GM12873 (cell line): ENCODE measurements around the gene SNRPA.

Experiments used
- CTCF ChIP-seq: IDR thresholded peaks from 2 replicates; pipeline ENCODE4 v1.5.1; 2012; ENCODE audit warnings: low read depth, mild to moderate bottlenecking, moderate library complexity, low read length, control low read depth; ENCODE audit not compliant: insufficient read depth; ENCODE audit errors: missing control alignments

Gene SNRPA

DNA sequence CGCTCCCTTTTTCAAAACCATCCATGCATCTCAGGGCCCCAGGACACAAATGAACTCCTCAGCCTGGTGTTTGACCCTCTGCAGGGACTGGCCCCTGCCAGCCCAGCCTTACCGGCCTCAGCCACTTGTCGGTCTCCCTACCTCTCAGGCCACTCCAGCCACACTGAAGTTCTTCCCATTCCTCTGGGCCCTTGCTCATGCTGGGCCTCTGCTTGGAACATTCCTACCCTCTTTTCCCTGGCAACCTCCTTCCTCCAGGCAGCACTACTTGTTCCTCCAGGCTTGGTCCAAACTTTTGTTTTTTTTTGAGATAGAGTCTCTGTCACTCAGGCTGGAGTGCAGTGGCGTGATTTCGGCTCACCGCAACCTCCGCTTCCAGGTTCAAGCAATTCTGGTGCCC is 40.3 kb downstream of the SNRPA start:
- TF ChIP-seq CTCF: no peak

DNA sequence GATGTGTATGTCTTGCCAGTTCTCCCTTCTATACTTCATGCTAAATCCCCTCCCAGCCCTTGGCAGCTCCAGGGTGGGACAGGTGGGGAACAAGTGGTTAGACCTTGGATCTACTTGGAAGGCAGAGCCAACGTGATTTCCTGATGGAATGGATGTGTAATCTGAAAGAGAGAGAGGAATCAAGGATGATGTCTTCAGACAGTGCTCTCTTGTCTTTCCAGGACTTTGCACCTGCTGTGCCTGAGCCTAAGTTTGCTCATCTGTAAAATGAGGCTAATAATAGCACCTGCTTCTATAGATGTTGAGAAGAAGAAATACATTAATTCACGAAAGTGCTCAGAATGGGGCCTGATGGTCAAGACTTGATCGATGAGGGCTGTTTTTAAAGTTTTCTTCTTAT is 41.0 kb downstream of the SNRPA start:
- no peak for TF ChIP-seq CTCF

DNA sequence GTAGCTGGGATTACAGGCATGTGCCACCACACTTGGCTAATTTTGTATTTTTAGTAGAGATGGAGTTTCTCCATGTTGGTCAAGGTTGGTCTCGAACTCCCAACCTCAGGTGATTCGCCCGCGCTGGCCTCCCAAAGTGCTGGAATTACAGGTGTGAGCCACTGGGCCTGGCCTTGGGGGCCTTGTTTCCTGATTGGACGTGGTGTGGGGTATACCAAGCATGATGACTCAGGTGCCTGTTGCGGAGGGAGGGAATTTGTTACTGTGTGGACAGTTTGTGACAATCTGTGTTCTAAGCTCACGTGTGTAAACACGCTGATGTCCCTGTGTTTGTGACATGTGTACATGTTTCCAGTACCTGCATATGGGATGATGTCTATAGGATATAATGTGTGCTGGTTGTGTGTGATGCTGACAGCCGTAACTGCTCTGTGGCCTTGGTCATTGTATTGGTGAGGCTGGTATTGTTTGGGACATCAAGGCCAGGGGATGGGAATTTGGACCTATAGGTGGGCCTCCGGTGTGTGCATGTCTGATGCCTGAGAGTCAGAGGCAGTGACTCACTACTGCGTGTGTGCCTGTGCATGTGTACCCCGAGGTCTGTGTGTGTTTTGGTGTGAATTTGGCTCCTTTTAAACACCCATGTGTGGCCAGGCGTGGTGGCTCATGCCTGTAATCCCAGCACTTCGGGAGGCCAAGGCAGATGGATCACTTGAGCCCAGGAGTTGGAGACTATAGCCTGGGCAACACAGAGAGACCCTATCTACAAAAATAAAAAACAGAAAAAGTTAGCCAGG is 46.4 kb downstream of the SNRPA start:
- no peak for TF ChIP-seq CTCF

- peak; percentile 54 for TF ChIP-seq CTCF
Observed at GRCh38 chr19:40797963-40798682, 47.1 kb downstream of the SNRPA start.

GRCh38 chr19:40798683-40799557 is 47.9 kb downstream of the SNRPA start, which contains the start of gene EGLN2:
Gene EGLN2, plus strand, starts transcription at chr19:40799191. Its CDS starts 1,382 bp downstream, at chr19:40800573.
- TF ChIP-seq CTCF: no peak

- TF ChIP-seq CTCF: no peak
Observed at GRCh38 chr19:40799558-40800338, 48.7 kb downstream of the SNRPA start.
